Fibroblast of skin of right biceps (primary cell): Measurements from ENCODE around the gene LIF.
A peak's percentile ranks its signal among the peaks of the same experiment; 100 is the strongest.
"Not testable (repeated sequence)": the region's sequence is repeated elsewhere in the genome, so short reads cannot be mapped to it uniquely, and the experiment has no call there.

ENCODE experiments used
- DNase-seq: peaks from one replicate; pipeline ENCODE4 v3.0.0-alpha.2; 2013

Gene LIF

DNA sequence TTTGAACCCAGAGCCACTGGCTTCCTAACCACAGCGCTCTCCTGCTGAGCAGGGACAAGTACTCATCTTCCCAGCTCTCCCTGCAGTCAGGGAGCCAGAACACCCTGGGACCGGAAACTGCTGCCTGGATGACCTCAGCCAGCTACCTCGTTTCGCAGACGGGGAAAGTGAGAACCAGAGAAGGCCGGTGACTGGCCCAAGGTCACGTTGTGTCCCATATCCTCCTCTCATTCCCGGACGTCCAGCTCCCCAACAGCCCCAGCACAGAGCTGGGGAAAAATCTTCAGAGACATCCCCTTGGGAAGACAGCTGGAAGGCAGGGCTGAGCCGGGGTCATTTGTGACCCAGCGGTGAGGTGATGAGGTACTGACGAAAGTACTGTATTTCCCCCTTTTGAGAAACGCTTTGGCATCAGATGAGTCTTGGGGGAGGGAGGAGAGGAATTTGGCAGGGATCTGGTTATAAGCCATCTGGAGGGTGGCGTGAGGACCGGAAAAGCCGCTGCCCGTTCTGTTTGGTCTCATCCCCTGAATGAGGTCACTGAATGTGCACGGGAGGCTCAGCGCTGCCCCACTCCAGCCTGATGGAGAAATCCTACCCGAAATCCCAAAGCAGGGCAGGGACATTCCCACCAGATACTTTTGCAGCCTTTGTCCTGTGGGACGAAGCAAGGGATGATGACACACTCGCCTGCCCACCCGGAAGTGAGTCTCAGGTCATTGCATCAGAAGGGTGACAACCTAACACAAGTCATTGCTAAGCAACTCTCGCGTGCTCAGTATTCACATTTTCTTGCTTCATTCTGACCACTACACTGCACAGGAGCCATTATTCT, 41.1 kb downstream of the LIF start:
- DNase-seq = peak; percentile 92

DNA sequence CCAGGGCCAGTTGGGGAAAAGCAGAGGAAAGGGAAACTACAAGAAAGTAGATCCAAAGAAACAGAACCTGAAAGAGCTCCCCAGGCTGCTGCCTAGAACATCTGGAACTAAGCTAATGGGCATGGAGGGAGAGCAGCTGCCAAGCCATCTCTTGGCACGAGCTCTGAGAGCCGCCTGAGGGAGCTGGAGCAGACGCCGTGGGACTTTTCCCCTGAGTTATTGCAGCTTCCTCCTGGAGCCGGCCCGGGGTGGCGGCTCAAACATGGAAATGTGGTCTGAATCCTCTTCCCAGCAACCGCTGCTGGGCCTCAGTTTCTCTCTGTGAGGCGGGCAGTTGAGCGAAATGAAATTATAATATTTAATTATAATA, 41.8 kb downstream of the LIF start:
- DNase-seq = peak; percentile 57

DNA sequence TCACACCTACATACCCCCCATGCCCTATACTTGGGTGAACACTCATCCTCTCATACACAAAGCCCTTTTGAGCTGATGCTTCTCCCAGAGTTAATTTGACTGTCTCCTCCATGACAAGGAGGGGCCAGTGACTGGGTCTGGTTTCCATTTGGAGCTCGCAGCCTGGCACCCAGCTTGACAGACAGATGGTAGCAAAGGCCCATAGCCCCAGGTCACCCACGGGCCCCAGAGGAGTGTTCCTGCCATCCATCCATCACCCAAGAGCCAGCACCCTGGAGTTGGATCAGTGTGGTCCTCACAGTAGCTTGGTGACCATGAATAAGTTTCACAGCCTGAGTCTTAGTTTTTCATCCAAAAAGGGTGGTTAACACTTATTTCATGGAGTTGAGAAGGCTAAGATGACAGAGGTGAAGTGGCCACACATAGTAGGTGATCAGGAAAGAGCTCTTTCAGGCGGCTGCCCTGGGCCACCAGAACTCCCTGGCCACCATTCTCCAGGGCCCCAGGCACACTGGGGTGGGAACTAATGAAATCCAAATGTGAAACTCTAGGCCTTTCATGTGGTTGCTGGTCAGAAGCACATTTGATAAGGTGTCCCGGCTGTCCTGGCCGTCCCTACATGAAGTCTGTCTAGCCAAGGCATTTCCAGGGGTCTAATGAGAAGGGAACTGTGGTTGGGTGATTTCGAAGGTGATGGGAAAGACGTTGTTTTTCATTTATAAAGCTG, 42.4 kb downstream of the LIF start:
- no peak for DNase-seq

GRCh38 chr22:30202531-30203006, 44.0 kb downstream of the LIF start:
- DNase-seq = no peak

- DNase-seq = peak; percentile 82
These were observed 44.6 kb downstream of the LIF start for GRCh38 chr22:30201945-30202344.

- DNase-seq = not testable (repeated sequence)
These were observed 45.7 kb downstream of the LIF start for GRCh38 chr22:30200905-30201304.

DNA sequence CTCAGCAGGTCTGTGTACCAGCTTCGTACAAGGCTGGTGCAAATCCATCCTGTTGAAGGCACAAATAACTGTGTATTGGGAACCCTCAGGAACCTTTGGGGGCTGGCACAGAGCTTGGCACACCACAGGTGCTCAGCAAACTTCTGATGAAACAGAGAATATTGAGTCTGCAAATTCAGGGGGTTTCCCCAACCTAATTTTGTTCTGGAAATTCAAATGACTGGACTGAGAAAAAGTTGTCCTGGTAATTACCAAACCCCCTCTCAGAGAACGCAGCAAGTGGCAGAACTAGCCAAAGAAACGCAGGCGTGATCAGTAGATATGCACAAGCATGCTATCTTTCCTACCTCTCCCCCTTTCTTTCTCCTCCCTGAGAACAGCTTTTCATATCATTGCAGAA, 47.6 kb downstream of the LIF start:
- DNase-seq = no peak

- no peak for DNase-seq
These were observed 48.3 kb downstream of the LIF start for GRCh38 chr22:30198152-30198825.

- no peak for DNase-seq
These were observed 49.2 kb downstream of the LIF start for GRCh38 chr22:30197389-30197788.

GRCh38 chr22:30196880-30197336, 49.7 kb downstream of the LIF start:
- no peak for DNase-seq

GRCh38 chr22:30196141-30196879, 50.2 kb downstream of the LIF start:
- peak; percentile 100 for DNase-seq

DNA sequence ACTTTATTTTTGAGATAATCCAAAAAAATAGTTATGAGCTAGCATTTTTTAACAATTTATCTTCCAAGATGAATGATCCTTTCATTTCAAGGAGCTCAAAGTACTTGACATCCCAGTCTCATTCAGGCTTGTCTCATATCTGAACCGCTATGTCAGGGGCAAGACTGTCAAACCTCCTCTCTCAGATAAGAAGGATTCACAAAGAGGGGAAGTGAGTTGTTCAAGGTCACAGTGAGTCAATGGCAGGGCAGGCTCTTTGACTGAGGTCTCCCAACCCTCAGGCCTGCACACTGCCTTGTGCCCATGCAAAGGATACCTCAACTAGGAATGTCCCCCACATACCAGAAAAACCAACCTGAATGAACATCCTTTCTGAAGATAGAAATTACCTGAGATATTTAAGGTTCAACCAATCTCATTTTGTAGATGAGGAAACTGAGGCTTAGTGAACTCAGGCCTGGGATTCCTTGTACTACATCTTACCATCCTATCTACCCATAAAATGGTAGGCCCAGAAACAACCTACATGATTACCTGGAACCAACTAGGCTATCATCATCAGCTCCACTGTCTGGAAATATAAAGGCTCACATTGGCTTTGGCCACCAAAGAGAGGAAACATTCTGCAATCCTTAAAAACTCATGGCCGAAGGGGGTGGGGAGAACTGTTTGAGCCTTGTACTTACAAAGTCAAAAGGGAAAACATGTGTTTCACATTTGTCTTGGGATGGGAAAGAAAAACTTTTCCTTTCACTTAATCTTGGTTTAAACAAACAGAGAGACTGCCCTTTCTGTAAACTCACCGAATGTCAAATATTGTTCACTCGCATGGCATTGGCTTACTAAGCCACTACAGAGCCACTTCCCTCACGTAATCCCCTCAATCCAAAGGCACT, 51.1 kb downstream of the LIF start:
- peak; percentile 31 for DNase-seq

- DNase-seq = no peak
These were observed 53.4 kb downstream of the LIF start for GRCh38 chr22:30193031-30193775.

GRCh38 chr22:30192427-30192826, 54.1 kb downstream of the LIF start:
- no peak for DNase-seq

- peak; percentile 82 for DNase-seq
These were observed 55.4 kb downstream of the LIF start for GRCh38 chr22:30191040-30191701.

DNA sequence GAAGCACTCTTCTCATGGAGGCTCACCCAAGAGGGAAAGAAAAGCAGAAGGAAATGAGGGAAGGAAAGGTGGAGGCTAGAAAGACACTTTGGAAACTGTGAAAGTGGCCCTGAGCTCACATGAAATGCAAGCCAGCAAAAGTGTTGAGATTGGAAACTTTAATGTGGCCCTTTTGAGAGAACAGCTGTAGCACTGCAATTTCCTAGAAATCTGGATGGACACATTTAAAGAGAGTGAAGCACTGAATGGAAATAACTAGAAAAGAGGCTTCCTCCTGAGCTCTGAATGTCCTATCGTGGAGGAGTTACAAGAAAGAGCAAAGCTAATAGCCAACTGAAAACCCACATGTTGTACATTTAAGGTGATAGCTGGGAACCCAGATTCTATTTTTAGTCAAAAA, 56.0 kb downstream of the LIF start:
- DNase-seq = no peak
